GM19328 (cell line): ENCODE data around the gene FES.

Experiments
- ATAC-seq: cut with Tn5 transposase; IDR thresholded peaks from one replicate; pipeline ENCODE4 v1.9.1; 2021; ENCODE audit warnings: mild to moderate bottlenecking, moderate library complexity; ENCODE audit not compliant: unreplicated experiment

The FES gene

GRCh38 chr15:90875549-90875981 lies 8.7 kb upstream of the FES start:
- ATAC-seq = no peak

GRCh38 chr15:90876046-90876445 lies 8.3 kb upstream of the FES start:
- no peak for ATAC-seq

- ATAC-seq = no peak
Measured at GRCh38 chr15:90876512-90877170, 7.7 kb upstream of the FES start.

GRCh38 chr15:90877315-90877714 lies 7.0 kb upstream of the FES start:
- ATAC-seq = no peak

- ATAC-seq = no peak
Measured at GRCh38 chr15:90877996-90878395, 6.3 kb upstream of the FES start.

- no peak for ATAC-seq
Measured at GRCh38 chr15:90878660-90879059, 5.6 kb upstream of the FES start.

GRCh38 chr15:90879730-90880366 lies 4.5 kb upstream of the FES start:
- no peak for ATAC-seq

- ATAC-seq = no peak
Measured at GRCh38 chr15:90880381-90881145, 3.7 kb upstream of the FES start.

GRCh38 chr15:90881181-90881977 lies 2.9 kb upstream of the FES start:
- ATAC-seq = no peak

GRCh38 chr15:90881978-90882721 lies 2.2 kb upstream of the FES start:
- no peak for ATAC-seq

- no peak for ATAC-seq
Measured at GRCh38 chr15:90882781-90883525, 1.4 kb upstream of the FES start.

GRCh38 chr15:90883526-90883975 lies 753 bp upstream of the FES start:
- no peak for ATAC-seq

GRCh38 chr15:90884719-90885431 lies 571 bp downstream of the FES start:
- ATAC-seq = no peak

- no peak for ATAC-seq
Measured at GRCh38 chr15:90885432-90886290, 1.4 kb downstream of the FES start.

- no peak for ATAC-seq
Measured at GRCh38 chr15:90886291-90886614, 1.9 kb downstream of the FES start.

- ATAC-seq = no peak
Measured at GRCh38 chr15:90887037-90887481, 2.8 kb downstream of the FES start.

GRCh38 chr15:90889313-90889730 lies 5.0 kb downstream of the FES start:
- no peak for ATAC-seq
